HFF-Myc (cell line): ENCODE measurements around the gene SCRN2.

Source experiments
- DNase-seq: peaks from one replicate; pipeline ENCODE4 v3.0.0-alpha.2; 2011; ENCODE audit warnings: low read depth; ENCODE audit errors: extremely low read depth
- H3K4me3 ChIP-seq: replicated peaks from 2 replicates; pipeline ENCODE4 v1.5.1; 2011; ENCODE audit warnings: low read depth, mild to moderate bottlenecking, control low read depth, low read length
- CTCF ChIP-seq: IDR thresholded peaks from 2 replicates; pipeline ENCODE4 v1.5.1; 2012; ENCODE audit warnings: mild to moderate bottlenecking, low read depth, low read length, control low read depth; ENCODE audit errors: missing control alignments

SCRN2 gene

GRCh38 chr17:47882695-47883588, 41.9 kb upstream of the SCRN2 start:
- H3K4me3 ChIP-seq = no peak overlapping the region
- TF ChIP-seq CTCF = no peak
- no peak for DNase-seq

- DNase-seq = no peak
- no peak for TF ChIP-seq CTCF
- no peak overlapping the region for H3K4me3 ChIP-seq
These were observed 41.2 kb upstream of the SCRN2 start for GRCh38 chr17:47882247-47882646.

GRCh38 chr17:47879776-47880454, 38.8 kb upstream of the SCRN2 start:
- DNase-seq = no peak
- no peak overlapping the region for H3K4me3 ChIP-seq
- TF ChIP-seq CTCF = no peak

- no peak for TF ChIP-seq CTCF
- DNase-seq = no peak
These were observed 38.0 kb upstream of the SCRN2 start for GRCh38 chr17:47879028-47879585.

GRCh38 chr17:47878203-47879027, 37.3 kb upstream of the SCRN2 start:
- no peak for DNase-seq
- no peak overlapping the region for H3K4me3 ChIP-seq
- no peak for TF ChIP-seq CTCF

More at GRCh38 chr17:47879028-47879585, 38.0 kb upstream of the SCRN2 start:
- H3K4me3 ChIP-seq = no peak overlapping the region

- no peak for DNase-seq
- TF ChIP-seq CTCF = no peak
- no peak overlapping the region for H3K4me3 ChIP-seq
These were observed 36.4 kb upstream of the SCRN2 start for GRCh38 chr17:47877368-47878034.
